ENCODE results near the gene SLC25A18. TPM values are rescaled to one million over a fixed set of nuclear protein-coding genes. Genes with fewer than 3 reads are reported as not detected.

The SLC25A18 gene
- total RNA-seq, 1 donor from 2014 or later: 0.60 TPM

GRCh38 chr22:17597217-17597616 lies 33.9 kb downstream of the SLC25A18 start:
- Mint-ChIP-seq H3K36me3 (peaks cover 51% of the 10 kb centered on the region), H3K27ac (no peak overlapping the region), H3K9me3 (peaks cover 5% of the 10 kb centered on the region), H3K4me1 (no peaks in the 10 kb centered on the region), H3K27me3 (ENCODE audit: low read depth) (no peaks in the 10 kb centered on the region), H3K4me3 (no peak overlapping the region)
- DNase-seq (ENCODE audit: low spot score in 2 of 2, unreplicated experiment in 2 of 2): no peak
- TF ChIP-seq, protein P1, sequence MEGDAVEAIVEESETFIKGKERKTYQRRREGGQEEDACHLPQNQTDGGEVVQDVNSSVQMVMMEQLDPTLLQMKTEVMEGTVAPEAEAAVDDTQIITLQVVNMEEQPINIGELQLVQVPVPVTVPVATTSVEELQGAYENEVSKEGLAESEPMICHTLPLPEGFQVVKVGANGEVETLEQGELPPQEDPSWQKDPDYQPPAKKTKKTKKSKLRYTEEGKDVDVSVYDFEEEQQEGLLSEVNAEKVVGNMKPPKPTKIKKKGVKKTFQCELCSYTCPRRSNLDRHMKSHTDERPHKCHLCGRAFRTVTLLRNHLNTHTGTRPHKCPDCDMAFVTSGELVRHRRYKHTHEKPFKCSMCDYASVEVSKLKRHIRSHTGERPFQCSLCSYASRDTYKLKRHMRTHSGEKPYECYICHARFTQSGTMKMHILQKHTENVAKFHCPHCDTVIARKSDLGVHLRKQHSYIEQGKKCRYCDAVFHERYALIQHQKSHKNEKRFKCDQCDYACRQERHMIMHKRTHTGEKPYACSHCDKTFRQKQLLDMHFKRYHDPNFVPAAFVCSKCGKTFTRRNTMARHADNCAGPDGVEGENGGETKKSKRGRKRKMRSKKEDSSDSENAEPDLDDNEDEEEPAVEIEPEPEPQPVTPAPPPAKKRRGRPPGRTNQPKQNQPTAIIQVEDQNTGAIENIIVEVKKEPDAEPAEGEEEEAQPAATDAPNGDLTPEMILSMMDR (IDR thresholded peaks at IDR 0.05; ENCODE audit: unreplicated experiment): no peak

GRCh38 chr22:17598318-17598717 lies 35.0 kb downstream of the SLC25A18 start:
- TF ChIP-seq, protein P1 (IDR thresholded peaks at IDR 0.05; ENCODE audit: unreplicated experiment): no peak
- H3K4me3 Mint-ChIP-seq: no peak overlapping the region
- no peaks in the 10 kb centered on the region for H3K27me3 Mint-ChIP-seq (ENCODE audit: low read depth)
- H3K36me3 Mint-ChIP-seq: peaks cover 44% of the 10 kb centered on the region
- no peak overlapping the region for H3K27ac Mint-ChIP-seq
- DNase-seq (ENCODE audit: low spot score in 2 of 2, unreplicated experiment in 2 of 2): no peak
- no peaks in the 10 kb centered on the region for H3K4me1 Mint-ChIP-seq
- peaks cover 5% of the 10 kb centered on the region for H3K9me3 Mint-ChIP-seq

DNA sequence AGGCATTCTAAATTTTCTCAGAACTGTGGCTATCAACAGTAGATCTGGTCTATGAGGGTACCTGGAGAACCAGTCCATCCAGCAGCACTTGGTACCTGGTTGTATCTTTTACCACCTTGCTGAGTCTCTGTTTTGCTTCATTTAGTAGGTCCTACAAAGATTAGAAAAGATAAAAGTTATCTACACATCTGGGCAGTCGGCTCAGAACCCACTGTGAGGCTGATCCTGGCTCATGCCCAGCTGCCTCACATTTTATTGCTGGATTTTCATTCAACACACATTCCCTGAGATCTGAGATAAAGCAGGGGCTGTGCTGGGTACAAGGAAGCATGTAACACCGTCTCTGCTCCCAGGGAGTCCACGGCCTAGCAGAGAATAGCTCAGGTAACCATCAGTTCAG lies 37.7 kb downstream of the SLC25A18 start:
- Mint-ChIP-seq H3K4me3 (no peak overlapping the region), H3K27ac (no peak overlapping the region), H3K27me3 (ENCODE audit: low read depth) (no peaks in the 10 kb centered on the region), H3K9me3 (peaks cover 5% of the 10 kb centered on the region), H3K4me1 (no peaks in the 10 kb centered on the region), H3K36me3 (peaks cover 29% of the 10 kb centered on the region)
- TF ChIP-seq, protein P1 (IDR thresholded peaks at IDR 0.05; ENCODE audit: unreplicated experiment): no peak
- no peak for DNase-seq (ENCODE audit: low spot score in 2 of 2, unreplicated experiment in 2 of 2)

DNA sequence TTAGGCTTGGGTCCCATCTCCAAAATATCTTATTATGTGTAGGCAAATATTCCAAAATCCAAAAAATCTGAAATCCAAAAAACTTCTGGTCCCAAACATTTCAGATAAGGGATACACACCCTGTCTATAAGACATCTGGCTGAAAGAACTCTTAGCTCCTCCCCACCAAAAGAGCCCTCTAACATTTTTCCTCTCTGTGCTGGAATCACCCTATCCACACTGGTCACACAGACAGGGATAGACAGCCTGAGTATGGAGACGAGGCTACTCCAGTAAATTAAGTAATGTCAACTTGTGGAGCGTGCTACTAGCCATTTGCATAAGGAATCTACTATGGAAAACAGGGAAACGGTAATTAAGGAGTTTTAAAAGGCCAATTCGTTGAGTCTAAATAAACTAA lies 40.4 kb downstream of the SLC25A18 start:
- no peaks in the 10 kb centered on the region for H3K4me1 Mint-ChIP-seq
- H3K9me3 Mint-ChIP-seq: no peaks in the 10 kb centered on the region
- TF ChIP-seq, protein P1 (IDR thresholded peaks at IDR 0.05; ENCODE audit: unreplicated experiment): no peak
- DNase-seq (ENCODE audit: low spot score in 2 of 2, unreplicated experiment in 2 of 2): no peak
- H3K27me3 Mint-ChIP-seq (ENCODE audit: low read depth): no peaks in the 10 kb centered on the region
- H3K36me3 Mint-ChIP-seq: peaks cover 9% of the 10 kb centered on the region
- H3K4me3 Mint-ChIP-seq: no peak overlapping the region
- no peak overlapping the region for H3K27ac Mint-ChIP-seq

DNA sequence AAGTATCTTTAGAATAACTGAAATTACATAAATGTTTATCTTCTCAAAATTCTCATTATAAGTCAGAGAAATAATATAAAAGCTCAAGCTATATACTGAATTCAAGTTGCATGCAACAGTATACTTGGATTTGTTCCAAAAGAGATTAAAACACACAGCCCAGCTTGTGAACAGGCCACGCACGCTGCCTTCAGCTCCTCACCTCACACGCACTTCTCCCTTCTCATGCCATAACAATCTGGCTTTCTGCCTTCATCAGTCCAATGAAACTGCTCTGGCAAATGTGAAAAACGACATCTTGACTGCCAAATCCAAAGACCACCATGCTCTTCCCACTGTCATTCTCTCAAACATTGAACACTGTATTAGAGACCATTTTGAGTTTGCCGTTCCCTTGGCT lies 43.2 kb downstream of the SLC25A18 start:
- H3K4me1 Mint-ChIP-seq: no peaks in the 10 kb centered on the region
- H3K36me3 Mint-ChIP-seq: peaks cover 16% of the 10 kb centered on the region
- DNase-seq (ENCODE audit: low spot score in 2 of 2, unreplicated experiment in 2 of 2): no peak
- TF ChIP-seq, protein P1 (IDR thresholded peaks at IDR 0.05; ENCODE audit: unreplicated experiment): no peak
- no peaks in the 10 kb centered on the region for H3K27me3 Mint-ChIP-seq (ENCODE audit: low read depth)
- H3K27ac Mint-ChIP-seq: no peak overlapping the region
- H3K4me3 Mint-ChIP-seq: no peak overlapping the region
- no peaks in the 10 kb centered on the region for H3K9me3 Mint-ChIP-seq
